Mammary epithelial cell (primary cell): ENCODE data around the gene SRGAP3.

ENCODE experiments used
- EZH2 ChIP-seq: IDR thresholded peaks from 2 replicates; pipeline ENCODE4 v1.6.1; 2012; ENCODE audit warnings: low read length, inconsistent platforms, borderline replicate concordance
- TF ChIP-seq, protein P1 (sequence below), 2 donors: IDR thresholded peaks in 1 of 2; conservative IDR thresholded peaks in 1 of 2; 2 replicates each; pipeline ENCODE4 v1.5.1; 2011 to 2012; ENCODE audit warnings: inconsistent platforms in 2 of 2, low read length in 2 of 2, mild to moderate bottlenecking in 2 of 2, control low read depth in 1 of 2, low read depth in 1 of 2; ENCODE audit not compliant: insufficient read depth in 1 of 2; ENCODE audit errors: extremely low read depth in 1 of 2

GRCh38 chr3:9179826-9180763, 69.4 kb downstream of the SRGAP3 start:
- TF ChIP-seq, protein P1, sequence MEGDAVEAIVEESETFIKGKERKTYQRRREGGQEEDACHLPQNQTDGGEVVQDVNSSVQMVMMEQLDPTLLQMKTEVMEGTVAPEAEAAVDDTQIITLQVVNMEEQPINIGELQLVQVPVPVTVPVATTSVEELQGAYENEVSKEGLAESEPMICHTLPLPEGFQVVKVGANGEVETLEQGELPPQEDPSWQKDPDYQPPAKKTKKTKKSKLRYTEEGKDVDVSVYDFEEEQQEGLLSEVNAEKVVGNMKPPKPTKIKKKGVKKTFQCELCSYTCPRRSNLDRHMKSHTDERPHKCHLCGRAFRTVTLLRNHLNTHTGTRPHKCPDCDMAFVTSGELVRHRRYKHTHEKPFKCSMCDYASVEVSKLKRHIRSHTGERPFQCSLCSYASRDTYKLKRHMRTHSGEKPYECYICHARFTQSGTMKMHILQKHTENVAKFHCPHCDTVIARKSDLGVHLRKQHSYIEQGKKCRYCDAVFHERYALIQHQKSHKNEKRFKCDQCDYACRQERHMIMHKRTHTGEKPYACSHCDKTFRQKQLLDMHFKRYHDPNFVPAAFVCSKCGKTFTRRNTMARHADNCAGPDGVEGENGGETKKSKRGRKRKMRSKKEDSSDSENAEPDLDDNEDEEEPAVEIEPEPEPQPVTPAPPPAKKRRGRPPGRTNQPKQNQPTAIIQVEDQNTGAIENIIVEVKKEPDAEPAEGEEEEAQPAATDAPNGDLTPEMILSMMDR (conservative IDR thresholded peaks at IDR 0.05 in 1 of 2, IDR thresholded peaks at IDR 0.05 in 1 of 2; ENCODE audit: extremely low read depth in 1 of 2, insufficient read depth in 1 of 2, low read depth in 1 of 2, low read length in 2 of 2), result no peak
- TF ChIP-seq EZH2, result no peak
